ENCODE results near the gene WFDC10B.
"Not testable (repeated sequence)": the region's sequence is repeated elsewhere in the genome, so short reads cannot be mapped to it uniquely, and the experiment has no call there.

Gene WFDC10B

GRCh38 chr20:45704969-45705637 is at the start of gene WFDC10B:
TSS of gene WFDC10B (minus strand) at chr20:45705019. CDS start at chr20:45685992, 19,027 bp downstream.
- no peak for DNase-seq (ENCODE audit: low read depth)

- DNase-seq (ENCODE audit: low read depth) = no peak
Measured at GRCh38 chr20:45752746-45753145, 47.9 kb upstream of the WFDC10B start.

GRCh38 chr20:45751721-45752120 is 46.9 kb upstream of the WFDC10B start:
- DNase-seq (ENCODE audit: low read depth) = no peak

GRCh38 chr20:45745015-45745414 is 40.2 kb upstream of the WFDC10B start:
- DNase-seq (ENCODE audit: low read depth) = no peak

GRCh38 chr20:45742596-45742995 is 37.8 kb upstream of the WFDC10B start:
- no peak for DNase-seq (ENCODE audit: low read depth)

GRCh38 chr20:45735988-45736387 is 31.2 kb upstream of the WFDC10B start:
- no peak for DNase-seq (ENCODE audit: low read depth)

GRCh38 chr20:45735552-45735951 is 30.7 kb upstream of the WFDC10B start:
- no peak for DNase-seq (ENCODE audit: low read depth)

GRCh38 chr20:45732199-45732598 is 27.4 kb upstream of the WFDC10B start:
- no peak for DNase-seq (ENCODE audit: low read depth)

- DNase-seq (ENCODE audit: low read depth) = no peak
Measured at GRCh38 chr20:45727044-45727443, 22.2 kb upstream of the WFDC10B start.

GRCh38 chr20:45725134-45725533 is 20.3 kb upstream of the WFDC10B start:
- no peak for DNase-seq (ENCODE audit: low read depth)

- no peak for DNase-seq (ENCODE audit: low read depth)
Measured at GRCh38 chr20:45722047-45722446, 17.2 kb upstream of the WFDC10B start, which contains the start of gene SPINT4. TSS of gene SPINT4 (plus strand) at chr20:45722347. CDS start at chr20:45722368, 21 bp downstream.

GRCh38 chr20:45716141-45716688 is 11.4 kb upstream of the WFDC10B start:
- not testable (repeated sequence) for DNase-seq (ENCODE audit: low read depth)

- DNase-seq (ENCODE audit: low read depth) = no peak
Measured at GRCh38 chr20:45701873-45702272, 2.9 kb downstream of the WFDC10B start, which contains the start of gene WFDC13. TSS of gene WFDC13 (plus strand) at chr20:45702038. CDS start at chr20:45702124, 86 bp downstream.

GRCh38 chr20:45701104-45701503 is 3.7 kb downstream of the WFDC10B start:
- no peak for DNase-seq (ENCODE audit: low read depth)

- DNase-seq (ENCODE audit: low read depth) = no peak
Measured at GRCh38 chr20:45695496-45695895, 9.3 kb downstream of the WFDC10B start.

- DNase-seq (ENCODE audit: low read depth) = not testable (repeated sequence)
Measured at GRCh38 chr20:45693346-45693745, 11.5 kb downstream of the WFDC10B start.

GRCh38 chr20:45685896-45686295 is 18.9 kb downstream of the WFDC10B start:
- DNase-seq (ENCODE audit: low read depth) = no peak

- DNase-seq (ENCODE audit: low read depth) = no peak
Measured at GRCh38 chr20:45679650-45680049, 25.2 kb downstream of the WFDC10B start.

- DNase-seq (ENCODE audit: low read depth) = no peak
Measured at GRCh38 chr20:45672765-45673164, 32.1 kb downstream of the WFDC10B start.

GRCh38 chr20:45670139-45670538 is 34.7 kb downstream of the WFDC10B start, which contains the start of gene WFDC11:
TSS of gene WFDC11 (minus strand) at chr20:45670239. CDS start at chr20:45650600, 19,639 bp downstream.
- DNase-seq (ENCODE audit: low read depth) = no peak

GRCh38 chr20:45657038-45657437 is 47.8 kb downstream of the WFDC10B start:
- DNase-seq (ENCODE audit: low read depth) = not testable (repeated sequence)

- DNase-seq (ENCODE audit: low read depth) = not testable (repeated sequence)
Measured at GRCh38 chr20:45651726-45652125, 53.1 kb downstream of the WFDC10B start.

- no peak for DNase-seq (ENCODE audit: low read depth)
Measured at GRCh38 chr20:45649312-45649863, 55.4 kb downstream of the WFDC10B start.
